ACC112 (cell line): ENCODE data around the gene CRIP3.
A peak's percentile ranks its signal among the peaks of the same experiment; 100 is the strongest.

ENCODE experiments used
- H2AFZ ChIP-seq: fragments of 200-600 bp; sonication (generic); one replicate; pipeline ENCODE4 v1.6.0; 2017; ENCODE audit warnings: antibody characterized with exemption, low read length; ENCODE audit not compliant: unreplicated experiment
- H3K27ac ChIP-seq: fragments of 200-600 bp; sonication (generic); 2 replicates; pipeline ENCODE4 v1.5.1; 2014; ENCODE audit warnings: low read depth, mild to moderate bottlenecking, antibody characterized with exemption, low read length, moderate library complexity
- H3K27me3 ChIP-seq: fragments of 200-600 bp; sonication (generic); 2 replicates; pipeline ENCODE4 v1.6.1; 2014; ENCODE audit warnings: mild to moderate bottlenecking, antibody characterized with exemption, low read length, moderate library complexity, mixed read lengths; ENCODE audit not compliant: insufficient read depth
- H3K36me3 ChIP-seq: fragments of 200-600 bp; sonication (generic); 2 replicates; pipeline ENCODE4 v1.6.1; 2016; ENCODE audit warnings: mild to moderate bottlenecking, antibody characterized with exemption, low read length, moderate library complexity, mixed read lengths; ENCODE audit not compliant: insufficient read depth
- H3K4me1 ChIP-seq: fragments of 200-600 bp; sonication (generic); one replicate; pipeline ENCODE4 v1.6.1; 2016; ENCODE audit warnings: low read length, mixed read lengths; ENCODE audit not compliant: insufficient read depth, unreplicated experiment, control insufficient read depth
- H3K4me3 ChIP-seq: fragments of 200-600 bp; sonication (generic); 2 replicates; pipeline ENCODE4 v1.5.1; 2014; ENCODE audit warnings: mild to moderate bottlenecking, low read depth, low read length
- H3K79me2 ChIP-seq: fragments of 200-600 bp; sonication (generic); one replicate; pipeline ENCODE4 v1.6.0; 2016; ENCODE audit warnings: low read length; ENCODE audit not compliant: control insufficient read depth, unreplicated experiment, insufficient read depth

Gene CRIP3

GRCh38 chr6:43282060-43282459, 26.6 kb downstream of the CRIP3 start:
- no peaks in the 10 kb centered on the region for H3K79me2 ChIP-seq
- no peak overlapping the region for H2AFZ ChIP-seq
- H3K36me3 ChIP-seq, result no peaks in the 10 kb centered on the region

GRCh38 chr6:43280234-43280633, 28.4 kb downstream of the CRIP3 start:
- H3K27ac ChIP-seq, result no peak overlapping the region
- no peaks in the 10 kb centered on the region for H3K79me2 ChIP-seq
- H2AFZ ChIP-seq, result no peak overlapping the region
- H3K4me3 ChIP-seq, result no peak overlapping the region
- H3K4me1 ChIP-seq, result peaks cover 6% of the 10 kb centered on the region
- H3K36me3 ChIP-seq, result no peaks in the 10 kb centered on the region
- peaks cover 35% of the 10 kb centered on the region for H3K27me3 ChIP-seq

More at GRCh38 chr6:43282060-43282459, 26.6 kb downstream of the CRIP3 start:
- Histone ChIP-seq H3K27me3 (peaks cover 36% of the 10 kb centered on the region), H3K4me3 (no peak overlapping the region), H3K27ac (no peak overlapping the region), H3K4me1 (peaks cover 6% of the 10 kb centered on the region)

GRCh38 chr6:43278524-43279078, 30.0 kb downstream of the CRIP3 start:
- Histone ChIP-seq H3K27me3 (peaks cover 39% of the 10 kb centered on the region), H3K4me1 (peaks cover 6% of the 10 kb centered on the region), H2AFZ (peak overlapping the region; percentile 9), H3K79me2 (no peaks in the 10 kb centered on the region), H3K4me3 (no peak overlapping the region), H3K27ac (no peak overlapping the region), H3K36me3 (no peaks in the 10 kb centered on the region)

- no peaks in the 10 kb centered on the region for H3K36me3 ChIP-seq
- no peak overlapping the region for H3K4me3 ChIP-seq
- H3K27ac ChIP-seq, result no peak overlapping the region
- H3K79me2 ChIP-seq, result no peaks in the 10 kb centered on the region
- no peak overlapping the region for H2AFZ ChIP-seq
- peaks cover 44% of the 10 kb centered on the region for H3K27me3 ChIP-seq
- peaks cover 6% of the 10 kb centered on the region for H3K4me1 ChIP-seq
Observed at GRCh38 chr6:43277643-43278523, 30.7 kb downstream of the CRIP3 start.

- no peaks in the 10 kb centered on the region for H3K36me3 ChIP-seq
- H2AFZ ChIP-seq, result no peak overlapping the region
- no peak overlapping the region for H3K27ac ChIP-seq
- H3K27me3 ChIP-seq, result peaks cover 42% of the 10 kb centered on the region
- no peak overlapping the region for H3K4me3 ChIP-seq
- no peaks in the 10 kb centered on the region for H3K79me2 ChIP-seq
- peaks cover 6% of the 10 kb centered on the region for H3K4me1 ChIP-seq
Observed at GRCh38 chr6:43277306-43277642, 31.4 kb downstream of the CRIP3 start.

GRCh38 chr6:43276577-43277305, 31.9 kb downstream of the CRIP3 start:
- Histone ChIP-seq H3K4me3 (no peak overlapping the region), H2AFZ (no peak overlapping the region), H3K27ac (no peak overlapping the region), H3K27me3 (peaks cover 42% of the 10 kb centered on the region), H3K4me1 (peaks cover 6% of the 10 kb centered on the region), H3K36me3 (no peaks in the 10 kb centered on the region), H3K79me2 (no peaks in the 10 kb centered on the region)

GRCh38 chr6:43275801-43276576, 32.6 kb downstream of the CRIP3 start:
- peaks cover 39% of the 10 kb centered on the region for H3K27me3 ChIP-seq

GRCh38 chr6:43274916-43275597, 33.6 kb downstream of the CRIP3 start:
- H3K4me1 ChIP-seq, result peaks cover 6% of the 10 kb centered on the region
- peaks cover 35% of the 10 kb centered on the region for H3K27me3 ChIP-seq
- H3K36me3 ChIP-seq, result no peaks in the 10 kb centered on the region
- H2AFZ ChIP-seq, result no peak overlapping the region
- H3K79me2 ChIP-seq, result no peaks in the 10 kb centered on the region
- H3K4me3 ChIP-seq, result peak overlapping the region; percentile 66
- H3K27ac ChIP-seq, result no peak overlapping the region

More at GRCh38 chr6:43275801-43276576, 32.6 kb downstream of the CRIP3 start:
- peaks cover 6% of the 10 kb centered on the region for H3K4me1 ChIP-seq
- H3K4me3 ChIP-seq, result peak overlapping the region; percentile 66
- H2AFZ ChIP-seq, result no peak overlapping the region
- H3K36me3 ChIP-seq, result no peaks in the 10 kb centered on the region
- no peak overlapping the region for H3K27ac ChIP-seq
- no peaks in the 10 kb centered on the region for H3K79me2 ChIP-seq

GRCh38 chr6:43274127-43274915, 34.3 kb downstream of the CRIP3 start:
- no peaks in the 10 kb centered on the region for H3K36me3 ChIP-seq
- H3K79me2 ChIP-seq, result no peaks in the 10 kb centered on the region
- peaks cover 6% of the 10 kb centered on the region for H3K4me1 ChIP-seq
- no peak overlapping the region for H3K27ac ChIP-seq
- H3K27me3 ChIP-seq, result peaks cover 35% of the 10 kb centered on the region
- no peak overlapping the region for H2AFZ ChIP-seq
- H3K4me3 ChIP-seq, result no peak overlapping the region
